IMR-90 (cell line): ENCODE results near the gene RPS3A. TPM values are rescaled to one million over a fixed set of nuclear protein-coding genes. Genes with fewer than 3 reads are reported as not detected.

ENCODE experiments used
- ATAC-seq: fragments of 200-7000 bp; cut with Tn5 transposase; 2 replicates; pipeline ENCODE4 v1.9.1; 2020; ENCODE audit warnings: low read depth, mild to moderate bottlenecking, moderate library complexity
- BruUV-seq: library from RNA; stranded (reverse); fragments of 400-500 nt; replicated peaks from 2 replicates; lab custom pipeline; 2021; lab: Mats Ljungman, UMichigan
- CTCF ChIA-PET: fragments of 300-600 bp; formaldehyde crosslinking; extraction: SDS; loops from one replicate; lab custom pipeline; 2021; ENCODE audit warnings: antibody characterized with exemption; lab: Yijun Ruan, JAX
- POLR2A ChIA-PET: fragments of 300-600 bp; sonication (Branson Sonifier 250); formaldehyde crosslinking; loops from one replicate; lab custom pipeline; 2022; ENCODE audit warnings: antibody characterized with exemption; ENCODE audit not compliant: unreplicated experiment; lab: Charles Lee
- DNase-seq: peaks from one replicate; pipeline ENCODE4 v3.0.0; 2013
- H2AFZ ChIP-seq: replicated peaks from 2 replicates; pipeline ENCODE3; 2013; ENCODE audit warnings: low read length, mild to moderate bottlenecking; ENCODE audit not compliant: poor library complexity
- H2AK5ac ChIP-seq: 2 replicates; pipeline ENCODE4 v1.6.1; 2013; ENCODE audit warnings: low read depth, low read length, inconsistent platforms
- H2AK9ac ChIP-seq: replicated peaks from 2 replicates; pipeline ENCODE3; 2013; ENCODE audit warnings: mild to moderate bottlenecking, low read depth, low read length, moderate library complexity; ENCODE audit not compliant: poor library complexity
- H2BK120ac ChIP-seq: 2 replicates; pipeline ENCODE4 v1.6.1; 2013; ENCODE audit warnings: low read depth, low read length, inconsistent platforms
- H2BK15ac ChIP-seq: 3 replicates; pipeline ENCODE4 v1.6.1; 2013; ENCODE audit warnings: low read depth, low read length, inconsistent platforms
- H2BK20ac ChIP-seq: 2 replicates; pipeline ENCODE4 v1.6.1; 2013; ENCODE audit warnings: low read depth, mild to moderate bottlenecking, inconsistent platforms, low read length, moderate library complexity
- H2BK5ac ChIP-seq: 2 replicates; pipeline ENCODE4 v1.6.1; 2013; ENCODE audit warnings: mild to moderate bottlenecking, low read depth, low read length, inconsistent platforms; ENCODE audit not compliant: poor library complexity, severe bottlenecking
- H3K14ac ChIP-seq: replicated peaks from 2 replicates; pipeline ENCODE4 v1.6.1; 2013; ENCODE audit warnings: low read depth, low read length, inconsistent platforms
- H3K18ac ChIP-seq: 2 replicates; pipeline ENCODE4 v1.6.1; 2013; ENCODE audit warnings: low read depth, low read length, control low read depth
- H3K23ac ChIP-seq: 2 replicates; pipeline ENCODE4 v1.6.1; 2013; ENCODE audit warnings: low read depth, low read length, inconsistent platforms
- H3K27ac ChIP-seq: 2 replicates; pipeline ENCODE4 v1.5.1; 2013; ENCODE audit warnings: mild to moderate bottlenecking, control low read depth, low read length; ENCODE audit not compliant: insufficient read depth
- H3K27me3 ChIP-seq: 2 replicates; pipeline ENCODE4 v1.6.1; 2013; ENCODE audit warnings: low read length; ENCODE audit not compliant: control insufficient read depth, insufficient read depth
- H3K36me3 ChIP-seq: 2 replicates; pipeline ENCODE4 v1.6.1; 2013; ENCODE audit warnings: low read length, mixed read lengths; ENCODE audit not compliant: control insufficient read depth, insufficient read depth
- H3K4ac ChIP-seq: 2 replicates; pipeline ENCODE4 v1.6.1; 2013; ENCODE audit warnings: low read depth, low read length, inconsistent platforms
- H3K4me1 ChIP-seq: 2 replicates; pipeline ENCODE4 v1.6.1; 2013; ENCODE audit warnings: low read length, mixed read lengths; ENCODE audit not compliant: control insufficient read depth, insufficient read depth
- H3K4me2 ChIP-seq: 2 replicates; pipeline ENCODE4 v1.6.1; 2013; ENCODE audit warnings: low read depth, mild to moderate bottlenecking, control low read depth, low read length, moderate library complexity
- H3K4me3 ChIP-seq: 2 replicates; pipeline ENCODE4 v1.5.1; 2013; ENCODE audit warnings: low read depth, mild to moderate bottlenecking, control low read depth, low read length, moderate library complexity; ENCODE audit not compliant: insufficient read depth
- H3K56ac ChIP-seq: 2 replicates; pipeline ENCODE4 v1.6.1; 2013; ENCODE audit warnings: low read length, inconsistent platforms; ENCODE audit not compliant: insufficient read depth; ENCODE audit errors: extremely low read depth
- H3K79me1 ChIP-seq, 2 experiments: 2 replicates each; pipeline ENCODE4 v1.6.1; 2013; ENCODE audit warnings: low read length in 2 of 2, inconsistent platforms in 1 of 2, low read depth in 1 of 2
- H3K9ac ChIP-seq: 2 replicates; pipeline ENCODE4 v1.6.1; 2013; ENCODE audit warnings: low read depth, low read length, control low read depth
- H3K9me1 ChIP-seq: 2 replicates; pipeline ENCODE4 v1.6.1; 2013; ENCODE audit warnings: low read length, inconsistent platforms; ENCODE audit not compliant: insufficient read depth
- H3K9me3 ChIP-seq: 2 replicates; pipeline ENCODE4 v1.6.1; 2013; ENCODE audit warnings: low read length; ENCODE audit not compliant: control insufficient read depth, insufficient read depth
- H4K20me1 ChIP-seq: 2 replicates; pipeline ENCODE4 v1.6.1; 2013; ENCODE audit warnings: low read length, inconsistent platforms; ENCODE audit not compliant: insufficient read depth
- H4K5ac ChIP-seq: 2 replicates; pipeline ENCODE4 v1.6.1; 2013; ENCODE audit warnings: mild to moderate bottlenecking, low read depth, low read length, control low read depth
- H4K8ac ChIP-seq, 2 experiments: 2 replicates each; pipeline ENCODE4 v1.6.1; 2013; ENCODE audit warnings: low read depth in 2 of 2, low read length in 2 of 2, control low read depth in 1 of 2, inconsistent platforms in 1 of 2
- H4K91ac ChIP-seq: 2 replicates; pipeline ENCODE4 v1.6.1; 2013; ENCODE audit warnings: low read depth, low read length, inconsistent platforms; ENCODE audit not compliant: insufficient read depth
- BHLHE40 ChIP-seq: fragments of 150-350 bp; IDR thresholded peaks from 2 replicates; pipeline ENCODE4 v1.6.1; 2016; ENCODE audit warnings: mild to moderate bottlenecking, low read depth, low read length
- CEBPB ChIP-seq: IDR thresholded peaks from 2 replicates; pipeline ENCODE4 v1.6.1; 2012; ENCODE audit warnings: low read depth, low read length, improper control_type of control experiment
- CHD1 ChIP-seq: IDR thresholded peaks from 2 replicates; pipeline ENCODE4 v1.6.1; 2012; ENCODE audit warnings: low read depth, low read length, improper control_type of control experiment
- CTCF ChIP-seq: conservative IDR thresholded peaks from 2 replicates; pipeline ENCODE4 v1.5.1; 2012; ENCODE audit warnings: mild to moderate bottlenecking, low read depth, low read length, improper control_type of control experiment
- ELK1 ChIP-seq: fragments of 150-350 bp; IDR thresholded peaks from 2 replicates; pipeline ENCODE4 v1.6.1; 2016; ENCODE audit warnings: low read depth, mild to moderate bottlenecking, low read length, moderate library complexity, borderline replicate concordance
- FOS ChIP-seq: fragments of 150-350 bp; IDR thresholded peaks from 2 replicates; pipeline ENCODE4 v1.6.1; 2016; ENCODE audit warnings: low read depth, low read length
- MAFK ChIP-seq: IDR thresholded peaks from 2 replicates; pipeline ENCODE4 v1.6.1; 2012; ENCODE audit warnings: low read depth, low read length, improper control_type of control experiment
- MAZ ChIP-seq: IDR thresholded peaks from 2 replicates; pipeline ENCODE4 v1.6.1; 2012; ENCODE audit warnings: low read depth, mild to moderate bottlenecking, low read length, improper control_type of control experiment, moderate library complexity, borderline replicate concordance
- MXI1 ChIP-seq: IDR thresholded peaks from 2 replicates; pipeline ENCODE4 v1.6.1; 2012; ENCODE audit warnings: low read depth, mild to moderate bottlenecking, low read length, moderate library complexity, borderline replicate concordance
- NFE2L2 ChIP-seq: fragments of 150-350 bp; IDR thresholded peaks from 2 replicates; pipeline ENCODE4 v1.6.1; 2016; ENCODE audit warnings: low read depth, mild to moderate bottlenecking, low read length
- POLR2A ChIP-seq: IDR thresholded peaks from 2 replicates; pipeline ENCODE4 v1.6.1; 2012; ENCODE audit warnings: mild to moderate bottlenecking, low read depth, low read length
- RAD21 ChIP-seq: IDR thresholded peaks from 2 replicates; pipeline ENCODE4 v1.6.1; 2012; ENCODE audit warnings: low read length, improper control_type of control experiment
- RFX5 ChIP-seq: IDR thresholded peaks from 2 replicates; pipeline ENCODE4 v1.8.0; 2012; ENCODE audit warnings: low read depth, mild to moderate bottlenecking, low read length, moderate library complexity
- SMC3 ChIP-seq: fragments of 150-350 bp; IDR thresholded peaks from 2 replicates; pipeline ENCODE4 v1.6.1; 2016; ENCODE audit warnings: low read depth, mild to moderate bottlenecking, antibody characterized with exemption, low read length, moderate library complexity
- WGBS, 2 experiments: methylation state at CpG; one replicate each; pipeline versions ENCODE4 v1.1.5 to v1.1.7; 2013; ENCODE audit warnings: missing lambda C conversion rate in 2 of 2; ENCODE audit not compliant: insufficient read length in 1 of 2; ENCODE audit errors: extremely low coverage in 2 of 2; 5-methylcytosine and 5-hydroxymethylcytosine counted together
- dilution Hi-C: fragments of 300-500 bp; cut with HindIII; formaldehyde crosslinking; loops from one replicate; pipeline ENCODE4 v1.14.3; 2018; ENCODE audit warnings: low sequenced_read_pairs; ENCODE audit not compliant: unreplicated experiment
- in situ Hi-C: fragments of 300-500 bp; cut with MboI; formaldehyde crosslinking; loops from 3 replicates; pipeline ENCODE4 v1.14.3; 2019; ENCODE audit warnings: low sequenced_read_pairs, inconsistent platforms, mixed read lengths
- intact Hi-C: fragments of 100-400 bp; cut with micrococcal nuclease; formaldehyde crosslinking; loops from 2 replicates; pipeline ENCODE4 v1.10.0; 2022
- polyA plus RNA-seq, 3 experiments: library from polyadenylated mRNA; depleted of rRNA; stranded (reverse); fragments of >200 nt; gene quantifications; 2 replicates each; pipeline ENCODE4 v1.2.3, GENCODE V29; 2012; ENCODE audit warnings: low replicate concordance in 1 of 3
- total RNA-seq: library from RNA; depleted of rRNA; stranded (reverse); fragments of >200 nt; gene quantifications from 2 replicates; pipeline ENCODE4 v1.2.3, GENCODE V29; 2012
- TF ChIP-seq, protein P1 (sequence below): fragments of 150-350 bp; IDR thresholded peaks from 2 replicates; pipeline ENCODE4 v1.6.1; 2017; ENCODE audit warnings: mild to moderate bottlenecking, antibody characterized with exemption, low read length, low read depth

RPS3A gene
- total and polyA plus RNA-seq, 2 of the 4 experiments (the other 2 are of a cell fraction), result 1,618 to 1,729 TPM

GRCh38 chr4:151133311-151133710, 33.9 kb downstream of the RPS3A start:
- Histone ChIP-seq H3K27ac (no peak overlapping the region), H3K27me3 (no peaks in the 10 kb centered on the region), H2BK15ac (no peak overlapping the region), H3K18ac (no peak overlapping the region), H3K4me2 (no peak overlapping the region), H4K5ac (no peak overlapping the region), H2BK120ac (no peak overlapping the region), H3K9ac (no peak overlapping the region), H2BK20ac (no peak overlapping the region), H3K56ac (no peak overlapping the region), H4K20me1 (no peaks in the 10 kb centered on the region), H2AK9ac (no peak overlapping the region), H3K36me3 (peaks cover 7% of the 10 kb centered on the region; the same call in 1 of the 2 replicates), H3K4me3 (no peak overlapping the region), H2AFZ (no peak overlapping the region), H3K14ac (no peak overlapping the region), H4K91ac (no peak overlapping the region), H3K9me3 (no peaks in the 10 kb centered on the region), H3K4ac (no peak overlapping the region), H3K9me1 (no peaks in the 10 kb centered on the region), H3K4me1 (peaks cover 3% of the 10 kb centered on the region; the same call in 1 of the 2 replicates), H3K23ac (no peak overlapping the region), H3K79me1 (no peaks in the 10 kb centered on the region), H4K8ac (no peak overlapping the region), H2AK5ac (no peak overlapping the region), H2BK5ac (no peak overlapping the region)
- TF ChIP-seq RFX5, result no peak
- no peak for TF ChIP-seq MAFK
- TF ChIP-seq RAD21, result no peak
- TF ChIP-seq POLR2A, result no peak
- no peak for TF ChIP-seq FOS
- TF ChIP-seq CTCF, result no peak
- no peak for TF ChIP-seq SMC3
- TF ChIP-seq ELK1, result no peak
- no peak for TF ChIP-seq BHLHE40
- no peak for TF ChIP-seq CEBPB
- TF ChIP-seq MAZ, result no peak
- no peak for TF ChIP-seq CHD1
- TF ChIP-seq NFE2L2, result no peak
- TF ChIP-seq, protein P1, sequence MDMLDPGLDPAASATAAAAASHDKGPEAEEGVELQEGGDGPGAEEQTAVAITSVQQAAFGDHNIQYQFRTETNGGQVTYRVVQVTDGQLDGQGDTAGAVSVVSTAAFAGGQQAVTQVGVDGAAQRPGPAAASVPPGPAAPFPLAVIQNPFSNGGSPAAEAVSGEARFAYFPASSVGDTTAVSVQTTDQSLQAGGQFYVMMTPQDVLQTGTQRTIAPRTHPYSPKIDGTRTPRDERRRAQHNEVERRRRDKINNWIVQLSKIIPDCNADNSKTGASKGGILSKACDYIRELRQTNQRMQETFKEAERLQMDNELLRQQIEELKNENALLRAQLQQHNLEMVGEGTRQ, result no peak
- no peak for TF ChIP-seq MXI1
- POLR2A ChIA-PET, result no interaction called here
- ATAC-seq (no peak), DNase-seq (no peak)
- in situ Hi-C loops (no loop called here), dilution Hi-C loops (no loop called here), intact Hi-C loops (no loop called here)
- CTCF ChIA-PET, result no interaction called here
- no TSS peak for BruUV-seq
- WGBS, 2 experiments, result no CpG with 5 or more reads among the region's 5 CpGs
